HepG2 (cell line): ENCODE measurements around the gene CNOT1.

Source experiments
- ARHGAP35 ChIP-seq: sonication (generic); formaldehyde crosslinking; IDR thresholded peaks from 2 replicates; pipeline ENCODE4 v1.9.0; 2022; ENCODE audit warnings: mild to moderate bottlenecking, inconsistent platforms, moderate library complexity, missing genetic modification reagents, borderline replicate concordance
- RAD21 ChIP-seq: fragments of 450-650 bp; formaldehyde crosslinking; IDR thresholded peaks from 2 replicates; pipeline ENCODE4 v1.5.0; 2020; ENCODE audit warnings: mild to moderate bottlenecking
- ZNF121 ChIP-seq: sonication (generic); formaldehyde crosslinking; IDR thresholded peaks from 2 replicates; pipeline ENCODE4 v1.5.0; 2020; ENCODE audit warnings: mild to moderate bottlenecking, missing genetic modification reagents
- TF ChIP-seq, protein P1 (sequence below): sonication (generic); formaldehyde crosslinking; IDR thresholded peaks from 2 replicates; pipeline ENCODE4 v1.5.1; 2020; ENCODE audit warnings: mild to moderate bottlenecking, missing genetic modification reagents, moderate library complexity

DNA sequence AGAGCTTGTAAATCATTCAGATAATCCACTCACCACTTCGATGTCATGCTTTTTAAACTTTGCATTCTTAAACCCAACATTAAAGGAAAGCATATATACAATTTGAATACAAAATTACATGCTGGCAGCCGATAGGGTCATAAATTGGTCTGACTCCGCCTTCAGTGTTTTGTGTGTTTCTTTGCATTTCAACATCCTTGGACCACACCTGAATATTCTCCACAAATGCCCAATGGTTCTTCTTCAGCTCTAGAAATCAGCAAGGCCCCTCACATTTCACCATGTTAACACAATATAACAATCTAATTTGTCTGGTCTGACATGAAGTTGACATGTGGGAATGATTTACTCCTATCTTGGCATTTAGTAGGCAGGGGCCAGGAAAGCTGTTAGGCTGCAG, 97.2 kb downstream of the CNOT1 start:
- TF ChIP-seq ZNF121 (CRISPR knock-in tag) (no peak), ARHGAP35 (CRISPR knock-in tag) (no peak), RAD21 (CRISPR knock-in tag) (no peak)
- TF ChIP-seq, protein P1, sequence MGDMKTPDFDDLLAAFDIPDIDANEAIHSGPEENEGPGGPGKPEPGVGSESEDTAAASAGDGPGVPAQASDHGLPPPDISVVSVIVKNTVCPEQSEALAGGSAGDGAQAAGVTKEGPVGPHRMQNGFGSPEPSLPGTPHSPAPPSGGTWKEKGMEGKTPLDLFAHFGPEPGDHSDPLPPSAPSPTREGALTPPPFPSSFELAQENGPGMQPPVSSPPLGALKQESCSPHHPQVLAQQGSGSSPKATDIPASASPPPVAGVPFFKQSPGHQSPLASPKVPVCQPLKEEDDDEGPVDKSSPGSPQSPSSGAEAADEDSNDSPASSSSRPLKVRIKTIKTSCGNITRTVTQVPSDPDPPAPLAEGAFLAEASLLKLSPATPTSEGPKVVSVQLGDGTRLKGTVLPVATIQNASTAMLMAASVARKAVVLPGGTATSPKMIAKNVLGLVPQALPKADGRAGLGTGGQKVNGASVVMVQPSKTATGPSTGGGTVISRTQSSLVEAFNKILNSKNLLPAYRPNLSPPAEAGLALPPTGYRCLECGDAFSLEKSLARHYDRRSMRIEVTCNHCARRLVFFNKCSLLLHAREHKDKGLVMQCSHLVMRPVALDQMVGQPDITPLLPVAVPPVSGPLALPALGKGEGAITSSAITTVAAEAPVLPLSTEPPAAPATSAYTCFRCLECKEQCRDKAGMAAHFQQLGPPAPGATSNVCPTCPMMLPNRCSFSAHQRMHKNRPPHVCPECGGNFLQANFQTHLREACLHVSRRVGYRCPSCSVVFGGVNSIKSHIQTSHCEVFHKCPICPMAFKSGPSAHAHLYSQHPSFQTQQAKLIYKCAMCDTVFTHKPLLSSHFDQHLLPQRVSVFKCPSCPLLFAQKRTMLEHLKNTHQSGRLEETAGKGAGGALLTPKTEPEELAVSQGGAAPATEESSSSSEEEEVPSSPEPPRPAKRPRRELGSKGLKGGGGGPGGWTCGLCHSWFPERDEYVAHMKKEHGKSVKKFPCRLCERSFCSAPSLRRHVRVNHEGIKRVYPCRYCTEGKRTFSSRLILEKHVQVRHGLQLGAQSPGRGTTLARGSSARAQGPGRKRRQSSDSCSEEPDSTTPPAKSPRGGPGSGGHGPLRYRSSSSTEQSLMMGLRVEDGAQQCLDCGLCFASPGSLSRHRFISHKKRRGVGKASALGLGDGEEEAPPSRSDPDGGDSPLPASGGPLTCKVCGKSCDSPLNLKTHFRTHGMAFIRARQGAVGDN (CRISPR knock-in tag) = no peak
